Measurements from ENCODE around the gene PPP1R3E. TPM values are rescaled to one million over a fixed set of nuclear protein-coding genes. Genes with fewer than 3 reads are reported as not detected.
A peak's percentile ranks its signal among the peaks of the same experiment; 100 is the strongest.

PPP1R3E gene
- total and polyA plus RNA-seq, 2 of the 13 experiments (the other 11 are each of a cell fraction or from before 2014, with no cell fraction given) = 16.5 to 26.5 TPM

DNA sequence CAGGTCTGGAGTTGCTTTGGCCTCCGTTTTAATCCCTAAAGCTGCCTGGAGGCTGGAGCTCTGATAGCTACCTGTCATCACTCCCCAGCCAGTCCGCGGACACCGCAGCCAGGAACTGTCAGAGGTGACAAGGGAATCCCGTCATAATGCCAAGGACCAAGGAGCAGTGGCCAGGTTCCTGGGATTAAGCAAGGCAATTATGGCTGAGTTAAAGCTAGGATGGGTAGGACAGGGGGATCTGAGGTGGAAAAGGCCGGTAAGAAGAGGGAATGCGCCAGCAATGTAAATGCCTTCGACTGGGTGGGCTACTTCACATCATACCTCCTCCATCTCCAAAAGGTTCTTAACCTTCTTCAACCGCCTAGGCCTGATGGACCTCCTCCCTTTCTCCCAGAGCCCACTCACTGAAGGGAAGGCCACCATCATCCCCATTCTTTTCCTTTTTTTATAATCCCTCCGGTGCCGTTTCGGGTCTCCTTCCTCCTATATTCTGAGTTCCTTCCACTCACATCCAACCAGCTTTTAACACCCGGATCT, 1.9 kb downstream of the PPP1R3E start (continued):
- TF ChIP-seq, protein P1, sequence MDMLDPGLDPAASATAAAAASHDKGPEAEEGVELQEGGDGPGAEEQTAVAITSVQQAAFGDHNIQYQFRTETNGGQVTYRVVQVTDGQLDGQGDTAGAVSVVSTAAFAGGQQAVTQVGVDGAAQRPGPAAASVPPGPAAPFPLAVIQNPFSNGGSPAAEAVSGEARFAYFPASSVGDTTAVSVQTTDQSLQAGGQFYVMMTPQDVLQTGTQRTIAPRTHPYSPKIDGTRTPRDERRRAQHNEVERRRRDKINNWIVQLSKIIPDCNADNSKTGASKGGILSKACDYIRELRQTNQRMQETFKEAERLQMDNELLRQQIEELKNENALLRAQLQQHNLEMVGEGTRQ (IDR thresholded peaks at IDR 0.05; ENCODE audit: low read depth, low read length) = no peak
- TF ChIP-seq, protein P1 (CRISPR knock-in tag; IDR thresholded peaks at IDR 0.05; ENCODE audit: borderline replicate concordance) = no peak
- no peak for TF ChIP-seq ZNF776 (CRISPR knock-in tag; IDR thresholded peaks at IDR 0.05)
- TF ChIP-seq ZNF747 (CRISPR knock-in tag; IDR thresholded peaks at IDR 0.05; ENCODE audit: borderline replicate concordance) = no peak
- TF ChIP-seq SALL2 (CRISPR knock-in tag; IDR thresholded peaks at IDR 0.05) = no peak
- peak; percentile 14 for TF ChIP-seq U2AF1 (optimal IDR thresholded peaks at IDR 0.05; ENCODE audit: low read depth, low read length)
- TF ChIP-seq, protein P2, sequence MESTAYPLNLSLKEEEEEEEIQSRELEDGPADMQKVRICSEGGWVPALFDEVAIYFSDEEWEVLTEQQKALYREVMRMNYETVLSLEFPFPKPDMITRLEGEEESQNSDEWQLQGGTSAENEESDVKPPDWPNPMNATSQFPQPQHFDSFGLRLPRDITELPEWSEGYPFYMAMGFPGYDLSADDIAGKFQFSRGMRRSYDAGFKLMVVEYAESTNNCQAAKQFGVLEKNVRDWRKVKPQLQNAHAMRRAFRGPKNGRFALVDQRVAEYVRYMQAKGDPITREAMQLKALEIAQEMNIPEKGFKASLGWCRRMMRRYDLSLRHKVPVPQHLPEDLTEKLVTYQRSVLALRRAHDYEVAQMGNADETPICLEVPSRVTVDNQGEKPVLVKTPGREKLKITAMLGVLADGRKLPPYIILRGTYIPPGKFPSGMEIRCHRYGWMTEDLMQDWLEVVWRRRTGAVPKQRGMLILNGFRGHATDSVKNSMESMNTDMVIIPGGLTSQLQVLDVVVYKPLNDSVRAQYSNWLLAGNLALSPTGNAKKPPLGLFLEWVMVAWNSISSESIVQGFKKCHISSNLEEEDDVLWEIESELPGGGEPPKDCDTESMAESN (CRISPR knock-in tag; conservative IDR thresholded peaks at IDR 0.05) = 0 out of 2 replicates have a peak, but pooled peaks have one; percentile 7
- TF ChIP-seq, protein P3, sequence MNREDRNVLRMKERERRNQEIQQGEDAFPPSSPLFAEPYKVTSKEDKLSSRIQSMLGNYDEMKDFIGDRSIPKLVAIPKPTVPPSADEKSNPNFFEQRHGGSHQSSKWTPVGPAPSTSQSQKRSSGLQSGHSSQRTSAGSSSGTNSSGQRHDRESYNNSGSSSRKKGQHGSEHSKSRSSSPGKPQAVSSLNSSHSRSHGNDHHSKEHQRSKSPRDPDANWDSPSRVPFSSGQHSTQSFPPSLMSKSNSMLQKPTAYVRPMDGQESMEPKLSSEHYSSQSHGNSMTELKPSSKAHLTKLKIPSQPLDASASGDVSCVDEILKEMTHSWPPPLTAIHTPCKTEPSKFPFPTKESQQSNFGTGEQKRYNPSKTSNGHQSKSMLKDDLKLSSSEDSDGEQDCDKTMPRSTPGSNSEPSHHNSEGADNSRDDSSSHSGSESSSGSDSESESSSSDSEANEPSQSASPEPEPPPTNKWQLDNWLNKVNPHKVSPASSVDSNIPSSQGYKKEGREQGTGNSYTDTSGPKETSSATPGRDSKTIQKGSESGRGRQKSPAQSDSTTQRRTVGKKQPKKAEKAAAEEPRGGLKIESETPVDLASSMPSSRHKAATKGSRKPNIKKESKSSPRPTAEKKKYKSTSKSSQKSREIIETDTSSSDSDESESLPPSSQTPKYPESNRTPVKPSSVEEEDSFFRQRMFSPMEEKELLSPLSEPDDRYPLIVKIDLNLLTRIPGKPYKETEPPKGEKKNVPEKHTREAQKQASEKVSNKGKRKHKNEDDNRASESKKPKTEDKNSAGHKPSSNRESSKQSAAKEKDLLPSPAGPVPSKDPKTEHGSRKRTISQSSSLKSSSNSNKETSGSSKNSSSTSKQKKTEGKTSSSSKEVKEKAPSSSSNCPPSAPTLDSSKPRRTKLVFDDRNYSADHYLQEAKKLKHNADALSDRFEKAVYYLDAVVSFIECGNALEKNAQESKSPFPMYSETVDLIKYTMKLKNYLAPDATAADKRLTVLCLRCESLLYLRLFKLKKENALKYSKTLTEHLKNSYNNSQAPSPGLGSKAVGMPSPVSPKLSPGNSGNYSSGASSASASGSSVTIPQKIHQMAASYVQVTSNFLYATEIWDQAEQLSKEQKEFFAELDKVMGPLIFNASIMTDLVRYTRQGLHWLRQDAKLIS (CRISPR knock-in tag; IDR thresholded peaks at IDR 0.05) = no peak
- TF ChIP-seq, protein P4, sequence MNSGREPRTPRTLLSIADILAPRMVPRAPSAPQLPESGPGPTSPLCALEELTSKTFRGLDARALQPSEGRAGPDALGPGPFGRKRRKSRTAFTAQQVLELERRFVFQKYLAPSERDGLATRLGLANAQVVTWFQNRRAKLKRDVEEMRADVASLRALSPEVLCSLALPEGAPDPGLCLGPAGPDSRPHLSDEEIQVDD (CRISPR knock-in tag; IDR thresholded peaks at IDR 0.05; ENCODE audit: borderline replicate concordance) = no peak
- TF ChIP-seq TEAD2 (CRISPR knock-in tag; IDR thresholded peaks at IDR 0.05) = no peak
- peak; percentile 39; the same call in 1 of the 2 replicates for TF ChIP-seq ZC3H4 (CRISPR knock-in tag; IDR thresholded peaks at IDR 0.05; ENCODE audit: borderline replicate concordance)
- TF ChIP-seq RCOR2 (CRISPR knock-in tag; IDR thresholded peaks at IDR 0.05) = no peak; the same call in 1 of the 2 replicates
- no peak for TF ChIP-seq RBM39 (IDR thresholded peaks at IDR 0.05; ENCODE audit: low read depth, low read length, poor library complexity, severe bottlenecking)
- no peak for TF ChIP-seq REL (CRISPR knock-in tag; conservative IDR thresholded peaks at IDR 0.05)
- no peak for TF ChIP-seq ZNF7 (CRISPR knock-in tag; IDR thresholded peaks at IDR 0.05)
- no peak for TF ChIP-seq CCDC6 (CRISPR knock-in tag; IDR thresholded peaks at IDR 0.05)
- TF ChIP-seq BORCS8-MEF2B (CRISPR knock-in tag; IDR thresholded peaks at IDR 0.05) = no peak; the same call in 1 of the 2 replicates
- 0 out of 2 replicates have a peak, but pooled peaks have one; percentile 18 for TF ChIP-seq ZNF569 (CRISPR knock-in tag; IDR thresholded peaks at IDR 0.05; ENCODE audit: borderline replicate concordance)
- peak; percentile 8; the same call in 1 of the 2 replicates for TF ChIP-seq ZNF788 (CRISPR knock-in tag; IDR thresholded peaks at IDR 0.05; ENCODE audit: borderline replicate concordance)
- TF ChIP-seq ZNF878 (CRISPR knock-in tag; IDR thresholded peaks at IDR 0.05) = no peak
- no peak for TF ChIP-seq NFRKB (IDR thresholded peaks at IDR 0.05)
- TF ChIP-seq HOXA3 (CRISPR knock-in tag; IDR thresholded peaks at IDR 0.05) = no peak
